Prostate gland (tissue), 2 donors: Measurements from ENCODE around the gene C1orf50.

Source experiments
- CTCF ChIP-seq, 4 experiments: fragments of 200-600 bp in 2 of 4; fragments of 450-650 bp in 2 of 4; sonication (generic) in 2 of 4; IDR thresholded peaks; 1 replicate in 3 of 4; 2 replicates in 1 of 4; pipeline ENCODE4 v1.5.1; 2016 to 2019; ENCODE audit warnings: antibody characterized with exemption in 4 of 4, mild to moderate bottlenecking in 2 of 4, moderate library complexity in 2 of 4
- POLR2A ChIP-seq: fragments of 450-650 bp; IDR thresholded peaks from one replicate; pipeline ENCODE4 v1.6.1; 2016; ENCODE audit warnings: antibody characterized with exemption, mild to moderate bottlenecking
- POLR2AphosphoS5 ChIP-seq: sonication (generic); formaldehyde crosslinking; IDR thresholded peaks from one replicate; pipeline ENCODE4 v1.6.1; 2017; ENCODE audit warnings: antibody characterized with exemption

- no peak for TF ChIP-seq CTCF (IDR thresholded peaks at IDR 0.05)
- no peak for TF ChIP-seq POLR2AphosphoS5
- no peak for TF ChIP-seq POLR2A
Measured at GRCh38 chr1:42807056-42807668, 40.1 kb downstream of the C1orf50 start.
